Activated CD4-positive, alpha-beta T cell treated with anti-CD3 and anti-CD28 coated beads, Interleukin-2, amount 10 ng/mL, durations not matched to agents 7 days and 5 days (primary cell): ENCODE results near the gene PGBD5. TPM values are rescaled to one million over a fixed set of nuclear protein-coding genes. Genes with fewer than 3 reads are reported as not detected.

Experiments used
- CTCF ChIA-PET: fragments of 350-600 bp; sonication (Branson Sonifier 250); formaldehyde crosslinking; loops from one replicate; lab custom pipeline; 2021; ENCODE audit warnings: antibody characterized with exemption; lab: Charles Lee
- POLR2A ChIA-PET: fragments of 350-600 bp; sonication (Branson Sonifier 250); formaldehyde crosslinking; loops from one replicate; lab custom pipeline; 2021; ENCODE audit warnings: antibody characterized with exemption; lab: Charles Lee
- DNase-seq: peaks from one replicate; pipeline ENCODE4 v3.0.0-alpha.2; 2020
- H3K27ac Mint-ChIP-seq: one replicate; pipeline ENCODE4 v1.8.0; 2021; ENCODE audit warnings: mild to moderate bottlenecking, moderate library complexity, mixed read lengths
- H3K27me3 Mint-ChIP-seq: one replicate; pipeline ENCODE4 v1.8.0; 2021; ENCODE audit warnings: mixed read lengths
- H3K36me3 Mint-ChIP-seq: one replicate; pipeline ENCODE4 v1.8.0; 2021; ENCODE audit warnings: low read depth, mixed read lengths
- H3K4me1 Mint-ChIP-seq: one replicate; pipeline ENCODE4 v1.8.0; 2021; ENCODE audit warnings: mixed read lengths
- H3K4me3 Mint-ChIP-seq: one replicate; pipeline ENCODE4 v1.8.0; 2021; ENCODE audit warnings: mild to moderate bottlenecking, moderate library complexity, mixed read lengths
- H3K9me3 Mint-ChIP-seq: one replicate; pipeline ENCODE4 v1.8.0; 2021; ENCODE audit warnings: mixed read lengths
- total RNA-seq, 2 experiments: library from RNA; stranded (reverse); gene quantifications; one replicate each; pipeline ENCODE4 v1.2.3, GENCODE V29; 2021

The PGBD5 gene
- total RNA-seq, 2 experiments from 2014 or later: not detected

DNA sequence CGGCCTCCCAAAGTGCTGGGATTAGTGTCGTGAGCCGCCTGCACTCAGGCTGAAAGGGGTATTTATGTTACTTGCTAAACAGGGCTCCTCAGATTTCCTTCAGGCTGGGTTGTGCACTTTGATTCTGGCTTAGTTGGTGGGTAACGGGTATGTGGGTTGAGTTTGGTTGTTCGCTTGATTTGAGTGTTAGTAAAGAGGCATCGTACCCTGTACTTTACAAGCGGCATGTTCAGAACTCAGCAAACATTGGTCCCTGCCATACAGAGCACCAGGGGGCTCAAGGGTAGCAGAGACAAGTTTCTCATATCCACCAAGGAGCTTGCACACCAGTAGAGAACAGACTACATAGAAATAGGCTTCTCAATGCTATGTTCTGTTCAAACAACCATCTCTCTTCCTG, 147.8 kb downstream of the PGBD5 start:
- DNase-seq: no peak
- CTCF ChIA-PET: no interaction called here
- Mint-ChIP-seq H3K27me3 (no peaks in the 10 kb centered on the region), H3K4me1 (peaks cover 61% of the 10 kb centered on the region), H3K4me3 (no peak overlapping the region), H3K9me3 (no peaks in the 10 kb centered on the region), H3K27ac (peak overlapping the region; percentile 48), H3K36me3 (peaks cover 17% of the 10 kb centered on the region)
- POLR2A ChIA-PET: no interaction called here

GRCh38 chr1:230277201-230278025, 148.7 kb downstream of the PGBD5 start:
- Mint-ChIP-seq H3K36me3 (peaks cover 17% of the 10 kb centered on the region), H3K27ac (peak overlapping the region; percentile 50), H3K27me3 (no peaks in the 10 kb centered on the region), H3K9me3 (no peaks in the 10 kb centered on the region), H3K4me1 (peaks cover 69% of the 10 kb centered on the region), H3K4me3 (no peak overlapping the region)
- ChIA-PET CTCF (no interaction called here), POLR2A (no interaction called here)
- DNase-seq: peak; percentile 42

DNA sequence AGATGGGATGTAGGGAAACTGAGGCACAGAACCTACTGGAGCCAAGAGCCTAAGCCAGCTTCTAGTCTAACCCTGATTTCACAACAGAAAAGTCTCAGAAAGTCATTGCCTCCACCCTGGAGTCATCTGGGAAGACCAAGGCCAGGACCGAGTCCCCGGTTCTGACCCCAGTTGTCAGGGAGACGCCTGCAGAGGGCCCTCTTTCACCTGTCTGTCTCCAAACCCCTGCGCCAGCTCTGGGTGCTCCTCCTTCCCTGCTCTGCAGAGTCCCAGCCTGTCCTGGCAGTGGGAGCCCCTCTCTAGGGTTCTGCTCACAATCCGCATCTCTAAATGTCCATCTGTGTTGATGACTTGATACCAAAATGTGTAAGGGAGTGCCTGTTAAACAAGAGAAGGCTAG, 149.7 kb downstream of the PGBD5 start:
- no peaks in the 10 kb centered on the region for H3K9me3 Mint-ChIP-seq
- H3K36me3 Mint-ChIP-seq: peaks cover 17% of the 10 kb centered on the region
- no peak overlapping the region for H3K27ac Mint-ChIP-seq
- POLR2A ChIA-PET: no interaction called here
- peaks cover 61% of the 10 kb centered on the region for H3K4me1 Mint-ChIP-seq
- CTCF ChIA-PET: interaction anchor here (1.2 kb wide), 1 partner anchor 12 kb away, joined by 3 read pairs; no protein-coding TSS in a partner anchor
- no peak overlapping the region for H3K4me3 Mint-ChIP-seq
- no peaks in the 10 kb centered on the region for H3K27me3 Mint-ChIP-seq
- no peak for DNase-seq

GRCh38 chr1:230274254-230274653, 151.9 kb downstream of the PGBD5 start:
- Mint-ChIP-seq H3K27ac (peak overlapping the region; percentile 14), H3K36me3 (peaks cover 17% of the 10 kb centered on the region), H3K9me3 (no peaks in the 10 kb centered on the region), H3K4me1 (peaks cover 67% of the 10 kb centered on the region), H3K4me3 (no peak overlapping the region), H3K27me3 (no peaks in the 10 kb centered on the region)
- DNase-seq: no peak
- ChIA-PET POLR2A (no interaction called here), CTCF (no interaction called here)

- Mint-ChIP-seq H3K27me3 (no peaks in the 10 kb centered on the region), H3K4me3 (no peak overlapping the region), H3K27ac (peak overlapping the region; percentile 46), H3K4me1 (peaks cover 62% of the 10 kb centered on the region), H3K9me3 (no peaks in the 10 kb centered on the region), H3K36me3 (peaks cover 14% of the 10 kb centered on the region)
- POLR2A ChIA-PET: no interaction called here
- DNase-seq: no peak
- CTCF ChIA-PET: no interaction called here
Measured at GRCh38 chr1:230273141-230273710, 152.9 kb downstream of the PGBD5 start.

- no peaks in the 10 kb centered on the region for H3K9me3 Mint-ChIP-seq
- H3K27me3 Mint-ChIP-seq: no peaks in the 10 kb centered on the region
- no peak overlapping the region for H3K4me3 Mint-ChIP-seq
- DNase-seq: no peak
- ChIA-PET POLR2A (no interaction called here), CTCF (no interaction called here)
- peak overlapping the region; percentile 46 for H3K27ac Mint-ChIP-seq
- H3K4me1 Mint-ChIP-seq: peaks cover 64% of the 10 kb centered on the region
- peaks cover 14% of the 10 kb centered on the region for H3K36me3 Mint-ChIP-seq
Measured at GRCh38 chr1:230272557-230272956, 153.6 kb downstream of the PGBD5 start.

- peaks cover 10% of the 10 kb centered on the region for H3K36me3 Mint-ChIP-seq
- H3K27ac Mint-ChIP-seq: peak overlapping the region; percentile 72
- H3K27me3 Mint-ChIP-seq: no peaks in the 10 kb centered on the region
- no peak overlapping the region for H3K4me3 Mint-ChIP-seq
- no peak for DNase-seq
- H3K4me1 Mint-ChIP-seq: peaks cover 53% of the 10 kb centered on the region
- ChIA-PET POLR2A (no interaction called here), CTCF (no interaction called here)
- H3K9me3 Mint-ChIP-seq: no peaks in the 10 kb centered on the region
Measured at GRCh38 chr1:230271300-230272035, 154.7 kb downstream of the PGBD5 start.

- POLR2A ChIA-PET: no interaction called here
- H3K4me3 Mint-ChIP-seq: no peak overlapping the region
- CTCF ChIA-PET: no interaction called here
Measured at GRCh38 chr1:230270559-230271281, 155.4 kb downstream of the PGBD5 start.

DNA sequence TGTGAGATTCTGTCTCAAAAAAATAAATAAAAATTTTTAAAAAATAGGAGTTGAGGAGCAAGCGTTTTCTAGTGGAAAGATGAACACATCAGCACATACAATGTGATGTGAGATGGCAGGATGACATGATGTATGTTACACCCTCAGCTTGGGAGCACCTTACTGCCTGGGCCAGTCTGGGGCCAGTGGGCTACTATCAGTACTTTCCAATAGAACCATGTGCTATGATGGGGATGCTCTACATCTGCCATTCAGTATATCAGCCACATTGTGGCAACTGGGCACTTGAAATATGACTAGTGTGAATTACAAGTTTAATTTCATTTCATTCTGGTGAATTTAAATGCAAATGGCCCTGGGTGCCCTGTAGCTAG, 156.0 kb downstream of the PGBD5 start:
- Mint-ChIP-seq H3K4me3 (no peak overlapping the region), H3K9me3 (no peaks in the 10 kb centered on the region), H3K36me3 (peaks cover 14% of the 10 kb centered on the region), H3K27ac (peak overlapping the region; percentile 55), H3K4me1 (peaks cover 53% of the 10 kb centered on the region), H3K27me3 (no peaks in the 10 kb centered on the region)
- ChIA-PET POLR2A (no interaction called here), CTCF (no interaction called here)
- no peak for DNase-seq

More at GRCh38 chr1:230270559-230271281, 155.4 kb downstream of the PGBD5 start:
- Mint-ChIP-seq H3K36me3 (peaks cover 10% of the 10 kb centered on the region), H3K9me3 (no peaks in the 10 kb centered on the region), H3K4me1 (peaks cover 53% of the 10 kb centered on the region), H3K27me3 (no peaks in the 10 kb centered on the region), H3K27ac (peak overlapping the region; percentile 72)
- peak; percentile 14 for DNase-seq

- Mint-ChIP-seq H3K36me3 (peaks cover 21% of the 10 kb centered on the region), H3K27me3 (no peaks in the 10 kb centered on the region), H3K4me3 (no peak overlapping the region), H3K27ac (peak overlapping the region; percentile 38), H3K9me3 (no peaks in the 10 kb centered on the region), H3K4me1 (peaks cover 42% of the 10 kb centered on the region)
- POLR2A ChIA-PET: no interaction called here
- CTCF ChIA-PET: no interaction called here
- DNase-seq: peak; percentile 11
Measured at GRCh38 chr1:230268371-230269170, 157.6 kb downstream of the PGBD5 start.

- CTCF ChIA-PET: interaction anchor here (0.7 to 1.2 kb wide), 2 partner anchors 374 to 1904 kb away, joined by 3 read pairs; no protein-coding TSS in a partner anchor
- H3K36me3 Mint-ChIP-seq: peaks cover 21% of the 10 kb centered on the region
- no peaks in the 10 kb centered on the region for H3K9me3 Mint-ChIP-seq
- H3K4me3 Mint-ChIP-seq: no peak overlapping the region
- H3K27me3 Mint-ChIP-seq: no peaks in the 10 kb centered on the region
- peaks cover 33% of the 10 kb centered on the region for H3K4me1 Mint-ChIP-seq
- POLR2A ChIA-PET: no interaction called here
- no peak overlapping the region for H3K27ac Mint-ChIP-seq
- DNase-seq: no peak
Measured at GRCh38 chr1:230267338-230268065, 158.6 kb downstream of the PGBD5 start.
